GM12865 (cell line): ENCODE measurements around the gene DRC7.

ENCODE experiments used
- DNase-seq: peaks from one replicate; pipeline ENCODE4 v3.0.0; 2010; ENCODE audit warnings: low read depth
- H3K4me3 ChIP-seq: 2 replicates; pipeline ENCODE4 v1.5.1; 2011; ENCODE audit warnings: mild to moderate bottlenecking, low read depth, low read length, control low read depth
- TF ChIP-seq, protein P1 (sequence below): IDR thresholded peaks from 2 replicates; pipeline ENCODE4 v1.5.1; 2011; ENCODE audit warnings: low read length, control low read depth, low read depth, inconsistent platforms; ENCODE audit not compliant: insufficient read depth; ENCODE audit errors: missing control alignments

The DRC7 gene

DNA sequence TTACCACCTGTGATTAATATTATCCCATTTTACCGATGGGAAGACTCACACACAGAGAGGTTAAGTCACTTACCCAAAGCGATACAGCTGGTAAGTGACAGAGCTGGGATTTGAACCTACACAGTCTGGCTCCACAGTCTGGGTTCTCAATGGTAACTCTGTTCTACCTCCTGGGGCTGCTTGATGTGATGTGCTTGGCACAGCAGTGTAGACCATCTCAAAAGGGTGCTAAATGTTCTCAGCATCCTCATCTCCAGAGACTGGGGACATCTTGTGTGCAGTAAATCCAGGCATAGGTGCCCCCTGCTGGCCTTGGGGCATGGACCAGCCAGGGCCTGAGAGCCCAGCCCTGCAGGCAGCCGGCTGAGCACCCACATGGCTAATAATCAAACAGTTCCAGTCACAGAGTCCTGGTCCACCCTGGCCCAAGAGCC lies 25.6 kb downstream of the DRC7 start:
- no peak overlapping the region for H3K4me3 ChIP-seq
- peak; percentile 70 for DNase-seq
- TF ChIP-seq, protein P1, sequence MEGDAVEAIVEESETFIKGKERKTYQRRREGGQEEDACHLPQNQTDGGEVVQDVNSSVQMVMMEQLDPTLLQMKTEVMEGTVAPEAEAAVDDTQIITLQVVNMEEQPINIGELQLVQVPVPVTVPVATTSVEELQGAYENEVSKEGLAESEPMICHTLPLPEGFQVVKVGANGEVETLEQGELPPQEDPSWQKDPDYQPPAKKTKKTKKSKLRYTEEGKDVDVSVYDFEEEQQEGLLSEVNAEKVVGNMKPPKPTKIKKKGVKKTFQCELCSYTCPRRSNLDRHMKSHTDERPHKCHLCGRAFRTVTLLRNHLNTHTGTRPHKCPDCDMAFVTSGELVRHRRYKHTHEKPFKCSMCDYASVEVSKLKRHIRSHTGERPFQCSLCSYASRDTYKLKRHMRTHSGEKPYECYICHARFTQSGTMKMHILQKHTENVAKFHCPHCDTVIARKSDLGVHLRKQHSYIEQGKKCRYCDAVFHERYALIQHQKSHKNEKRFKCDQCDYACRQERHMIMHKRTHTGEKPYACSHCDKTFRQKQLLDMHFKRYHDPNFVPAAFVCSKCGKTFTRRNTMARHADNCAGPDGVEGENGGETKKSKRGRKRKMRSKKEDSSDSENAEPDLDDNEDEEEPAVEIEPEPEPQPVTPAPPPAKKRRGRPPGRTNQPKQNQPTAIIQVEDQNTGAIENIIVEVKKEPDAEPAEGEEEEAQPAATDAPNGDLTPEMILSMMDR, result peak; percentile 56

DNA sequence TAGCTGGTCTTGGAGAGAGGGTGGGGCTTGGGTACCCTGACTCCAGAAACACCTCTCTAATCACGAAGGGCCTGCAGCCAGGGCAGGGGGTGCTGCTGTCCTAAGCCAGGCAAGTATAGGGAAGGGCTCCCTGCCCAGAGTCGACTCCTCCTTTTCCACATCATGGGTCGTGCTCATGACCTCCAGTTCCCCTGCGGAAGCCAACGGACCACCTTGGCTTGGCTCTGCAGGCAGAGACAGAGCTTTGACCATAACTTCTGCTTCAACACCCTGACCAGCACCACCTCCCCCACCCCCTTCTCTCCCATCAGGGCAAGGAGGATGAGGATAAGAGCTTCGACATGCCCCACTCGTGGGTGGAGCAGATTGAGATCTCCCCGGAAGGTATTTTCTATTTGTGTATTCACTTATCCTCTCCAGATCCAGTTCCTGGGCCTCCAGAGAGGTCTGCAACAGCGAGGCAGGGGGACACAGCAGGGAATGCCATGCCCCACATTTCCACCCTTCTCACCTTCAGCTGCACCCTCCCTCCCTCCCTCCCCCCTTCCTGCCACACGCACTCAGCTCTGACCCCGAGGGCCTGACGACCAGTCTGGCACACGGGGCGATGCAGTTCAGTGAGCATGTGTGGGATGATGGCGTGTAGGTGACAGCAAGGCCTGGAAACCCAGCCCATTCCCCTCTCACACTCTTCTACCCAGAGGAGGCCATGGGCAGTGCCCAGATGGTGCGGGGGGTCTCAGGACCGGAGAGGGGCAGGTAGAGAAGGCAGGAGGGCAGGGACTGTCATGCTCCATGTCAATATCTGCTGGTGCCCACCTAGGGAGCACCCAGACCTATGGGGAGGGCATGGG lies 27.0 kb downstream of the DRC7 start:
- no peak for DNase-seq
- H3K4me3 ChIP-seq, result no peak overlapping the region
- TF ChIP-seq, protein P1, result no peak

DNA sequence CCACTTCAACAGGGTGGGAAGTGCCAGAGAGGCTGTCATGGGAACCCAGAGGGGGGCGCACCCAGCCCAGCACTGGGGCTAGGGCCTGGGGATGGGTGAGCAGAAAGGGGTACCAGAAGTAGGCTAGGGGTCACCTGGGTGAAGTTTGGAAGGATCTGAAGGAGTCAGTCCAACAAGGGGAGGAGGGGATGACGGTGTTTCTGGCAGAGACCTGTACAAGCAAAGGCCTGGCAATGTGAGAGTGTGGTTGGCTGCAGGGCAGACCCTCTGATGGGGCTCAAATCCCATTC lies 27.5 kb downstream of the DRC7 start:
- H3K4me3 ChIP-seq, result no peak overlapping the region
- TF ChIP-seq, protein P1, result no peak
- DNase-seq, result no peak

DNA sequence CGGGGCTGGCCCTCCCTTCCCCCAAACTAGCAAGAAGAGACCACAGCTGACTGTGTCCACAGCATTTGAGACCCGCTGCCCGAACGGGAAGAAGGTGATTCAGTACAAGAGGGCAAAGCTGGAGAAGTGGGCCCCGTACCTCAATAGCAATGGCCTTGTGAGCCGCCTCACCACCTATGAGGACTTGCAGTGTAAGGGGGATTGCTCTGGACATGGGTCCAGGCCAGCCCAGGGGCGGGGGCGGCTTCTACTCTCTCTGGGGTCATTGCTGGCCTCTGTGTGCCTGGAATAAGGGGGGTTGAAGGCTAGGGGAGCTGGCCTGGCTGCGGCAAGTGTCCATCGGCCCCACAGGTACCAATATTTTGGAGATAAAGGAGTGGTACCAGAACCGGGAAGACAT lies 28.0 kb downstream of the DRC7 start:
- TF ChIP-seq, protein P1, result no peak
- no peak for DNase-seq
- H3K4me3 ChIP-seq, result no peak overlapping the region

DNA sequence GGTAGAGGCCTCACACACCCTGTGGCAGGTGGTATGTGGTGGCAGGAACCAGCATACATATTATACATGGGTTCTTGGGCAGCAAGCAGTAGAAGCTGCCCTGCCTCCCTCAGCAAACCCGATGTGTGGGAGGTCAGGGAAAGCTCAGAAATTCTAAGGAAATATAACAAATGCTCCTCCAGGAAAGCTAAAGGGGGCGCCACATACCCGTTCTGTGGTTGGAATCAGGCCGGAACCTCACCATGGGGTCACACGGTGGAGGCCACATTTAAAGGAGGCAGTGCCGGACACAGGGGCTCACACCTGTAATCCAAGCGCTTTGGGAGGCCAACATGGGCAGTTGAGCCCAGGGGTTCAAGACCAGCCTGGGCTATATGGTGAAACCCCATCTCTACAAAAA lies 28.6 kb downstream of the DRC7 start:
- TF ChIP-seq, protein P1, result no peak
- DNase-seq, result no peak
- H3K4me3 ChIP-seq, result no peak overlapping the region

DNA sequence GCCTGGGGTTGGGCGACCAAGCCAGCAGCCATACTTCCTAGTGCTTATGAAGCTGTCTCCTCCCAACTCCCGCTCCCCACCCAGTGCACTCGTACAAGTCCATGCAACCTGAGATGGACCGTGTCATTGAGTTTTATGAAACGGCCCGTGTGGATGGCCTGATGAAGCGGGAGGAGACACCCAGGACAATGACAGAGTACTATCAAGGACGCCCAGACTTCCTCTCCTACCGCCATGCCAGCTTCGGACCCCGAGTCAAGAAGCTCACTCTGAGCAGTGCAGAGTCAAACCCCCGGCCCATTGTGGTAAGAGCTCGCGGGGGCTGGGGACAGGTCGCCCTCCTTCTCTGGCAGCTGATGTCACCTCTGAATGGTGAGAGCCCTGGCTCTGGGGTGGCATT lies 29.9 kb downstream of the DRC7 start:
- no peak for DNase-seq
- no peak overlapping the region for H3K4me3 ChIP-seq
- TF ChIP-seq, protein P1, result no peak

DNA sequence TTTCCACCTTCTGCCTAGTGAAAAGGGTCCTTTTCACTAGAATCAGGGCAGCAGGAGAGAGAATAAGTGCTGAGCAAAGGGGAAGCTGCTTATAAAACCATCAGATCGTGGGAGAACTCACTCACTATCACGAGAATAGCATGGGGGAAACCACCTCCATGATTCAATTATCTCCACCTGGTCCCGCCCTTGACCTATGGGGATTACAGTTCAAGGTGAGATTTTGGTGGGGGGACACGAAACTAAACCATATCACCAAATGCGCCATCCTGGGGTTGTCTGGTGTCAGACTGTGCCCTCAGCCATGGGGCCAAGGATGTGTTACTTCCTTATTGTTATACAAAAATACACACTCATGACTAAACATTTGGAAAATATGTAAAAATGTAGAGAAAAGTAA lies 30.5 kb downstream of the DRC7 start:
- TF ChIP-seq, protein P1, result no peak
- no peak for DNase-seq
- H3K4me3 ChIP-seq, result no peak overlapping the region
